Measurements from ENCODE around the gene AOPEP.
"Not testable (repeated sequence)": the region's sequence is repeated elsewhere in the genome, so short reads cannot be mapped to it uniquely, and the experiment has no call there.

The AOPEP gene

GRCh38 chr9:94872891-94873511 is 146.5 kb downstream of the AOPEP start:
- no peak for DNase-seq

- no peak for DNase-seq
These were observed 147.8 kb downstream of the AOPEP start for GRCh38 chr9:94874316-94874715.

DNA sequence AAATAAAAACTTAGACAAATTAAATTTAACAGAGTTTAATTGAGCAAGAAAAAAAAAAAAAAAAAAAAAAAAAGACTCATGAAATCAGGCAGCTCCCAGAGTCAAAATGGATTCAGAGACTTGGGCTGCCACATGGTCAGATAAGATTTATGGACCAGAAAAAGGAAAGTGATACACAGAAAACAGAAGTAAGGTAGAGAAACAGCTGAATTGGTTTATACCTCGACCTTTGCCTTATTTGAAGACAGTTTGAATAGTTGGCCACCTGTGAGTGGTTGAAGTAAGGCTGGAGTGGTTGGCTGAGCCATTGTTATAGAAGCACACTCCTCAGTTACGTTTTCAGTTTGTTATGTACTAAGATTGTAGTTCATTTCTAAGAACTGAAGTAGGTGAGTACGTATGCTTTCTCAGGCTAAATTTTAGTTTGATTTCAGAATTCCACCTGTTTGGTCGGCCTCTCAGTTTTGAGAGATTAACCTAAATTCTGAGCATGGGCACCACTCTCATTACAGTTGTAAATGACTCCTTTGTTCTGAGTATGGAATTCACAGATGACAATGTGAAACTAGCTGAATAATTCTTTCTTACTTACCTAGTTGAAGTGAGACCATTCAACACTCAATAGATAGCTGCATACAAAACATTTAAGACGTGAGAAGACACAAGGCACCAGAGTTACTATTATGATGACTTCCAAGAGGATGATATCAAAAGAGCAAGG is 149.0 kb downstream of the AOPEP start:
- no peak for DNase-seq

DNA sequence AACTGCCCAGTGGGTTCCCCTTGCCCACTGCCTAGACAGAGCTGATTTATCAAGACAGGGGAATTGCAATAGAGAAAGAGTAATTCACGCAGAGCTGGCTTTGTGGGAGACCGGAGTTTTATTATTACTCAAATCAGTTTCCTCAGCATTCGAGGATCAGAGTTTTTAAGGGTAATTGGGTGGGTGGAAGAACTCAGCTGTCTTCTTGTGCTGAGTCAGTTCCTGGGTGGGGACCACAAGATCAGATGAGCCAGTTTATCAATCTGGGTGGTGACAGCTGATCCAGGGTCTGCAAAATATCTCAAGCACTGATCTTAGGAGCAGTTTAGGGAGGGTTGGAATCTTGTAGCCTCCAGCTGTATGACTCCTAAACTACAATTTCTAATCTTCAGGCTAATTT is 152.3 kb downstream of the AOPEP start:
- not testable (repeated sequence) for DNase-seq

DNA sequence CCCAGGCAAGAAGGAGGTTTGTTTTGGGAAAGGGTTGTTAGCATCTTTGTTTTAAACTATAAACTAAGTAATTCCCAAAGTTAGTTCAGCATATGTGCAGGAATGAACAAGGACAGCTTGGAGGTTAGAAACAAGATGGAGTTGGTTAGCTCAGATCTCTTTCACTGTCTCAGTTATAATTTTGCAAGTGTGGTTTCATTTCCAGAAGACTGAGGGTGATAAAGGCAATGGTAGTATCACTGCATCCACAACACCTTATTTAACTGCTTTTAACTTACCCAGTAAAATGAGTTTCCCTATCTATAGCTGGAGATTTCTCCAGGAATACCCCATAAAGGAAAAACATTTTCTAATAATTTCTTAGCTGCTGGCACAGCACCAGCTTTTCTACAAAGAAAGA is 152.7 kb downstream of the AOPEP start:
- no peak for DNase-seq

DNA sequence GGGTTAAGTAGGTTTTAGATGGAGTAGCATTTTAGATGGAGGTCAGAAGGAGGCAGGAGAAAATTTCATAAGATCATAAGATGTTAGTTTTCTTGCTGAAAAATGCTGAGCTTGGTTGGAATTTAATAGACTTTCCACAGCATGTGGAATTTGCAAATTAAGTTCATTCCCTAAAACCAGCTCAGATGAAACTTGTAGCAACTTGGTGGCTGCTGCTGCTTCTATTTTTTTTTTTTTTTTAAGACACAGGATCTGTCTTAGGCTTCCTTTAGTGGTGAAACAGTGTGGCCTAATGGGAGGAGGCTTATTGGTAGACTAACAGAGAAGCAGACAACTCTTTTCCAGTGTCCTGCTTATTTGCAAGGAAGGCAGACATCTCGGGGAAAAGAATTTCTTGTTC is 154.5 kb downstream of the AOPEP start:
- DNase-seq: no peak

DNA sequence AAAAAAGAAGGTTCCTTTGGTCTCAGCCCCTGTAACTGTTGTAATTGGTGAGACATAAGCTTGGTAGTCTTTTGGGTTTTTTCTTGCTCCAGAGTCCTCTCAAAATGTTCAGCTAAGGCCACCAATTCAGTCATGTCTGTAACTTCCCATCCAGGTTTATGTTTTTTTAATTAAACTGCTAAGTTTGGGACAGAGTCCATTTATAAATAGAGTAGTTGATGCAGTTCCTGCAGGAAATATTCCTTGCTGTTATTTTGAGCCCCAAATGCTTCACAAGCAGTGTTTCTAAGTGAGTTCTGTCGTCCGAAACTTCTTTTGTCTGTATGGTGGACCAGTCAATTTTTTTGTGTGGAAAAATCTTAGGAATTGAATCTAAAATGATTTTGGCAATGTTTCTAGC is 155.0 kb downstream of the AOPEP start:
- DNase-seq: no peak

DNA sequence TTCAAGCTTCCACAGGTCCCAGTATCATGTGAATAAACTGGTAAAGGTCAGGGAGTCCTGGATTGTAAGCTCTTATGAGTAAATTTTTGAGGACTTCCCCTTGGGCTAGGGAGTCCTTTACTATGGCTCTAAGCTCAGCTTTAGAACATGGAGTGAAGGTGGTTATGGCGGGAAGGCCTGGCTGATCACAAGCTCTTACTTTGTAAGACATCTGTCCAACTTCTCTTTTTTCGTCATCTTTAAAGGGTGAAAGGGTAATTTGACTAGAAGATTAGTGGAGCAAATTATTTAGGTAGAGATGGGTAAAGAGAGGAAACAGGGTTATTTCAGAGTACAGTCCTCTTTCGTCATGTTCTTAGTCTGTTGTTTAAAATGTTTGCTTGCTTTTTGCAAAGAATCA is 155.4 kb downstream of the AOPEP start:
- no peak for DNase-seq

DNA sequence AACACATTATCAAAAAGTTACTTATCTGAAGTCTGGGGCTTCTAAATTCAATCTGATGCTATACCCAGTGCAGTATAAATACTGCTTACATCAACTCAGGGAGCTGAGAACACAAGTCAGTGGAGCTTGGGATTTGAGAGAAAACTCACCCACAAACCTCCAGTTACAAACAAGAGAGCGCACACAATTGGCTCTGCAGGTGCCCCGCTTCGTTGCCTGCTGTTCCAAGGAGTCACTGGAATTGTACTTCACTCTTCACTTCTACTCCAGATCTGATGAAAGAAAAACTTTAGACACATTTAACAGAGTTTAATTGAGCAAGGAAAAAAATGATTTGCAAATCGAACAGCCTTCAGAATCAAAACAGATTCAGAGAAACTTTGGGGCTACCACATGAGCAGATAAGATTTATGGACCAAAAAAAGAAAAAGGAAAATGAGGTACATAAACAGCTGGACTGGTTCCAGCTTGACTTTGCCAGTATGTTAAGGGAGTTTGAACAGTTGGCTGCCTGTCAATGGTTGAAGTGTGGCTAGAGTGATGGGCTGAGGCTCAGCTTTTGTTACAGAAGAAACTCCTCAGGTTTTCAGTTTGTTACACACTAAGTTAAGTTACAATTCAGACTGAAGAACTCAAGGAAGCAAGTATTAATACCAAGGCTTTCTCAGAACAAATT is 156.6 kb downstream of the AOPEP start:
- no peak for DNase-seq

DNA sequence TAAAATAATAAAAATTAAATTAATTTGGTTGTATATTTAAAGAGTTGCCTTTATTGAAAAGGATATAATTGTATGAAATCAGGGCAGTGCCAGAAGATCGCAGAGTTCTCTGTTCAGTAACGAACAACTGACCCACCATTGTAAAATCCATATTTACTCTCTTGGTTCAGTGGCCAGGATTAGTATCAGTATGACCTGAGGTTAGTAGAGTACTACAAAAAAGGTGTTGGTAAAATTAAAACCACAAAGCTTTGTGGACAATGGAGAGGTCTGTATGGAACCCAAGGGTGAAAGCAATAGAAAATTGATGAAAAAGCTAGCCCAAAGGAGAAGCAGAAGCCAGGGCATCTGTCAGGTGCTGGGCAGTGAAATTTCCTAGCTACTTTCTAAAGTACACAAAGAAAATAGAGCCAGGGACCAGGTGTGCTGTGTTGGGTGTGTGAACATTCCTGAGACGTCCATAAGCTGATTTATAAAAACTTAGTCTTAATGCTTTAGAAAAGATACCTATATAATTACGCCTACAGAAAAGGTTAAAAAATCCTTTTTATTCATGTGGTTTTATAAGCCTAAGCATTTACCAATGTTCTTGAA is 159.5 kb downstream of the AOPEP start:
- no peak for DNase-seq

GRCh38 chr9:94887721-94888120 is 161.2 kb downstream of the AOPEP start:
- no peak for DNase-seq

- DNase-seq: no peak
These were observed 162.3 kb downstream of the AOPEP start for GRCh38 chr9:94888775-94889174.

- no peak for DNase-seq
These were observed 163.1 kb downstream of the AOPEP start for GRCh38 chr9:94889628-94890027.

DNA sequence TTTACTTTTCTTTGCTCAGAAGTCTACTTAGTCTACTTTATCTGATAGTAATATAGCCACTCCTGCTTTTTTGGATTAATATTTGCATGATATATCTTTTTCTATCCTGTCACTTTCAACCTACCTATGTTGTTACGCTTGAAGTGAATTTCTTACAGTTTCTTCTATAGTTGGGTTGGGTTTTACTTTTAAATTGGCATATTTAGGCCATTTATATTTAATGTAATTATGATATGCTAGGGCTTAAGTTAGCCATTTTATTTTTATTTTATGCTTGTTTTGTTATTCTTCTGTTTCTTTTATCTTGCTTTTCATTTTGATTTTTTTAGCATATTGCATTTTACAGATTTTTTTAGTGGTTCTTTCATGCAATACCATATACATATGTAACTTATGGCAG is 164.7 kb downstream of the AOPEP start:
- DNase-seq: no peak

DNA sequence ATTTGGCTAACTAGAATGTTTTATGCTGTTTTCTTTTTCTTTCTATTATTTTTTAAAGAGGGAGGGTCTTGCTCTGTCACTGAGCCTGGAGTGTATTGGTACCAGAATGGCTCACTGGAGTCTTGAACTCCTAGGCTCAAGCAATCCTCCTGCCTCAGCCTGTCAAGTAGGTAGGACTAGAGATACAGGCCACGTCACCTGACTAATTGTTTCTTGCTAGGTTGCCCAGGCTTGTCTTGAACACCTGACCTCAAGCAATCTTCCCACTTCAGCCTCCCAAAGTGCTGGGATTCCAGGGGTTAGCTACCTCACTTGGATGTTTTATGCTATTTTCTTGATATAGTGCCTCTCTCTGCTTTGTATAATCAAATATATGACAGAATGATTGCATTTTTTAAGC is 166.2 kb downstream of the AOPEP start:
- DNase-seq: no peak

DNA sequence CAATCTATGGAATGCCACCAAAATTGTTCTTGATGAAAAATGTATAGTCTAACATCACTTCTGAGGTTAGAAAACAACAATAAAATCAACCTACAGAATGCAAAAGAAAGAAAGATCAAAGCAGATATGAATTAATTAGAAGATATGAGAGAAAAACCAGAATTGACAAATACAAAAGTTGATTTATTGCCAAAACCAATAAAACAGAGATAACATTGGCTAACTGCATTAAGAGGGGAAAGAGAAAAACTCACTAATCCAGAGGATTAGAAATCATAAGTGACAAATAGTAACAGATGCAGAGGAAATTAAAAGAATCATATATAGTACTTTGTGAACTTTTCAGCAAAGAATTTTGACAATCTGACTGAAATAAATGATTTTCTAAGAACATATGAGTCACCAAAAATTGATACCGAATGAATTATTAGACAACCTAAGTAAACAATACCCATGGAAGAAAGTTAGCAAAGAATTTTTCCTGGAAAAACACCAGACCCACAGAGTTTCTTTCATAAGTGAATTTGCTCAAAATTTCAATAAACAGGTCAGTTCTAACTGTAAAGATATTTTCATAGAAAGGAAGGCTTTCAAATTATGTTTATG is 167.7 kb downstream of the AOPEP start:
- DNase-seq: no peak

DNA sequence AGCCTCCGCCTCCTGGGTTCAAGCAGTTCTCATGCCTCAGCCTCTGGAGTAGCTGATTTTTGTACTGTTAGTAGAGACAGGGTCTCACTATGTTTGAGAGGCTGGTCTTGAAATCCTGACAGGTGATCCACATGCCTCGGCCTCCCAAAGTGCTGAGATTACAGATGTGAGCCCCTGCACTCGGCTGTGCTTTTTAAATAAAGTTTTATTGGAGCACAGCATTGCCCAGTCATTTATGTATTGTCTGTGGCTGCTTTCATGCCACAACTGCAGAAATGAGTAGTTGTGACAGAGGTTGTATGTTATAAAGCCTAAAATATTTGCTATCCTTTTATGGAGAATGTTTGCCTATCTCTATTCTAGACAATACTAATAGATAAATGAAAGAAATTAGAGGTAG is 169.2 kb downstream of the AOPEP start:
- no peak for DNase-seq

- no peak for DNase-seq
These were observed 170.0 kb downstream of the AOPEP start for GRCh38 chr9:94896512-94896911.

GRCh38 chr9:94899464-94900221 is 173.1 kb downstream of the AOPEP start:
- DNase-seq: no peak

DNA sequence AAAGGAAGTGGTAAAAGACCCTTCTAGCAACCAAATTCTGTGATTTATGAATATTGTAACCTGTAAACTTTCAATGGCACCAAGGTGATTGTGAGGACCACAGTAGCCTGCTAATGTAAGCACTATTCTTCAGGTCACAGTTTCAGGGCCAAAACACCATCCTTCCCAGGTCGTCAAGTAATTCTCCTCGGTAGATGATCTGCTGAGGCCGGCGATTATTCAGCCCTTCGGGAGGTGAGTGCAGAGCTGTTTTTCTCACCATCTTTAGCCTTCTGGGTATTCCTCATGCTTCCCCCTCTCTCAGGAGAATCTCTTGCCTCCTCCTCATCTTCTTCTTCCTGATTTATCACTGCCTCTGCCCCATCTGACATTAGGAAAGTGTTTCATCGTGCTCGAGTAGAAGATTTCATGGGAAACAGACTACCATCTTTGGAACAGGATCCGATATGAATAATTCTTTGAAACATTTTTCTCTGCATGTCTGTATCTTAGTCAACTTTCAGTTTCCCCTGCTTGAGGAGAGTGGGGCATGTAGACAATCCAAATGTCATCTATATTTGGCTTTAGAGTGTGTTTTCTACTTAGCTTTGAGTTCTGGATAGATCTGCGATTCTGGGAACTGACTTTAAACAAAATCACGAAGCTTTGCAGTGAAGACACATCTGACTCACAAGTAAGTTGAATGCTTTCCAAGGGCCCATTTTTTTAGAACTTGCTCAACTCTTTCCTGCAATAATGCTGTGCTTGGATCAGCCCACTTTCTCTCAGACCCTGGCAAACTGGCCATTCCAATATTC is 173.9 kb downstream of the AOPEP start:
- DNase-seq: no peak

DNA sequence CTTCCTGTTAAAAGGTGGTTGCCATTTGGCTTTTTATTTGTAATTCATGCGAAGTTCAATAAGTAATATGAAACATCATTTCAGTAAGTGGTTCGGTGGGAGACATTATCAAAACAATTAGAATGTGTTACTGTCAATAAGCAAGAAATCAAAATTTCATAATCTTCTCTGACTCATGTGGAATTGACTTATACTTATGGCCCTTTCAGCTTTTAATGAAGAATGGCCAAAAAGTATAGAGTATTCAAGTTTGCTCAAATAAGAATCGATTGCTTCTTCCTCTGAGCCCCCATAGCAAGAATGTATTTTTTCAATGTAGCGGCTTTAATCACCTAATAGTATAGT is 174.5 kb downstream of the AOPEP start:
- no peak for DNase-seq

DNA sequence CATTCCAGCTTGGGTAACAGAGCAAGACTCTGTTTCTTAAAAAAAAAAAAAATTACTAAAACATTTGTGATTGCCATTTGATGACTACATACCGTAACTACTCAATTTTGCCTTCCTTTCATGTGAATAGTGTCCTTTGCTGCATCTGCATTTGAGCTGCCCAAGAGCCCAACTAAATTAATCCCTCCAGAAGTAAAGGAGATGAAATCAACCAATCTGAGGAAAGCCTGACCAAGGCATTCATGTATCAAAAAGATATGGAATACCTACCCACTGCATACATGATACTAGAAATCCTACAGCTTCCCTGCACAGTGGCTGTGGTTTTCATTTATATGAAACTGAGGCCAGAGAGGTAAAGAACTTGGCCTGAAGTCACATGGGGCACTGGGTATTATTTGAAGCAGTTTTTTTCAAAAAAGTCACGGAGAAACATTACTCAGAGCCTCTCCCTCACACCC is 177.5 kb downstream of the AOPEP start:
- no peak for DNase-seq

Data from activated CD8-positive, alpha-beta memory T cell treated with anti-CD3 and anti-CD28 coated beads, Interleukin-2, amount 50 U/mL, for 48 hours (primary cell).